ENCODE results near the gene MORN5.

MORN5 gene

GRCh38 chr9:122190597-122191381 lies 31.1 kb downstream of the MORN5 start:
- no peak for DNase-seq (ENCODE audit: low read depth in 2 of 2, low spot score in 1 of 2)

GRCh38 chr9:122191584-122191983 lies 31.9 kb downstream of the MORN5 start:
- DNase-seq (ENCODE audit: low read depth in 2 of 2, low spot score in 1 of 2), result no peak

GRCh38 chr9:122192261-122192875 lies 32.7 kb downstream of the MORN5 start:
- DNase-seq (ENCODE audit: low read depth in 2 of 2, low spot score in 1 of 2), result no peak

GRCh38 chr9:122192914-122193525 lies 33.3 kb downstream of the MORN5 start:
- no peak for DNase-seq (ENCODE audit: low read depth in 2 of 2, low spot score in 1 of 2)

GRCh38 chr9:122193651-122194050 lies 33.9 kb downstream of the MORN5 start:
- no peak for DNase-seq (ENCODE audit: low read depth in 2 of 2, low spot score in 1 of 2)

GRCh38 chr9:122195875-122196274 lies 36.2 kb downstream of the MORN5 start:
- no peak for DNase-seq (ENCODE audit: low read depth in 2 of 2, low spot score in 1 of 2)

GRCh38 chr9:122197426-122197825 lies 37.7 kb downstream of the MORN5 start:
- DNase-seq (ENCODE audit: low read depth in 2 of 2, low spot score in 1 of 2), result no peak

GRCh38 chr9:122197882-122198281 lies 38.2 kb downstream of the MORN5 start:
- DNase-seq (ENCODE audit: low read depth in 2 of 2, low spot score in 1 of 2), result no peak

GRCh38 chr9:122200960-122201595 lies 41.4 kb downstream of the MORN5 start:
- no peak for DNase-seq (ENCODE audit: low read depth in 2 of 2, low spot score in 1 of 2)

- DNase-seq (ENCODE audit: low read depth in 2 of 2, low spot score in 1 of 2), result no peak
Observed at GRCh38 chr9:122201641-122202040, 41.9 kb downstream of the MORN5 start.

GRCh38 chr9:122202111-122202510 lies 42.4 kb downstream of the MORN5 start:
- DNase-seq (ENCODE audit: low read depth in 2 of 2, low spot score in 1 of 2), result no peak

GRCh38 chr9:122204055-122204454 lies 44.3 kb downstream of the MORN5 start:
- no peak for DNase-seq (ENCODE audit: low read depth in 2 of 2, low spot score in 1 of 2)

- no peak for DNase-seq (ENCODE audit: low read depth in 2 of 2, low spot score in 1 of 2)
Observed at GRCh38 chr9:122204491-122204890, 44.8 kb downstream of the MORN5 start.

- no peak for DNase-seq (ENCODE audit: low read depth in 2 of 2, low spot score in 1 of 2)
Observed at GRCh38 chr9:122205176-122205575, 45.5 kb downstream of the MORN5 start.

- no peak for DNase-seq (ENCODE audit: low read depth in 2 of 2, low spot score in 1 of 2)
Observed at GRCh38 chr9:122206118-122207046, 46.7 kb downstream of the MORN5 start.

- DNase-seq (ENCODE audit: low read depth in 2 of 2, low spot score in 1 of 2), result no peak
Observed at GRCh38 chr9:122207096-122207495, 47.4 kb downstream of the MORN5 start.

GRCh38 chr9:122209451-122209850 lies 49.7 kb downstream of the MORN5 start:
- no peak for DNase-seq (ENCODE audit: low read depth in 2 of 2, low spot score in 1 of 2)

- DNase-seq (ENCODE audit: low read depth in 2 of 2, low spot score in 1 of 2), result no peak
Observed at GRCh38 chr9:122212473-122213004, 52.8 kb downstream of the MORN5 start.

- DNase-seq (ENCODE audit: low read depth in 2 of 2, low spot score in 1 of 2), result no peak
Observed at GRCh38 chr9:122213102-122213588, 53.4 kb downstream of the MORN5 start.
